ENCODE measurements around the gene ANGPTL2. TPM values are rescaled to one million over a fixed set of nuclear protein-coding genes. Genes with fewer than 3 reads are reported as not detected.

The ANGPTL2 gene
- total and polyA plus RNA-seq, 2 of the 4 experiments (the other 2 are of a cell fraction) = 9.5 to 25.1 TPM

- H3K4ac ChIP-seq (ENCODE audit: low read depth, low read length) = no peak overlapping the region
- no peaks in the 10 kb centered on the region for H3K4me1 ChIP-seq (ENCODE audit: control insufficient read depth, insufficient read depth, low read length)
- no peak overlapping the region for H2BK5ac ChIP-seq (ENCODE audit: low read depth, low read length, poor library complexity, severe bottlenecking)
- no peak overlapping the region for H2BK20ac ChIP-seq (ENCODE audit: low read depth, low read length)
- in situ Hi-C loops (cut with MboI; ENCODE audit: low sequenced_read_pairs) (no loop called here), dilution Hi-C loops (cut with HindIII; ENCODE audit: low sequenced_read_pairs, unreplicated experiment) (no loop called here), intact Hi-C loops (cut with micrococcal nuclease) (no loop called here)
- WGBS, 2 experiments (ENCODE audit: extremely low coverage in 2 of 2, insufficient read length in 1 of 2) = no CpG with 5 or more reads among the region's 6 CpGs
- no peak overlapping the region for H4K5ac ChIP-seq (ENCODE audit: low read depth, low read length)
- H2AK5ac ChIP-seq (ENCODE audit: low read depth, low read length) = no peak overlapping the region
- POLR2A ChIA-PET (ENCODE audit: unreplicated experiment) = no interaction called here
- CTCF ChIA-PET = no interaction called here
- no peak overlapping the region for H2AFZ ChIP-seq (replicated peaks; ENCODE audit: low read length, poor library complexity)
- no peak overlapping the region for H2BK15ac ChIP-seq (ENCODE audit: low read depth, low read length)
- no peak overlapping the region for H3K23ac ChIP-seq (ENCODE audit: low read depth, low read length)
- no peak overlapping the region for H3K4me3 ChIP-seq (ENCODE audit: insufficient read depth, low read depth, low read length)
- H4K20me1 ChIP-seq (ENCODE audit: insufficient read depth, low read length) = no peaks in the 10 kb centered on the region
- no peak overlapping the region for H3K56ac ChIP-seq (ENCODE audit: extremely low read depth, insufficient read depth, low read length)
- ATAC-seq (ENCODE audit: low read depth) = no peak
- peaks cover 44% of the 10 kb centered on the region for H3K36me3 ChIP-seq (ENCODE audit: control insufficient read depth, insufficient read depth, low read length)
- H3K27ac ChIP-seq (ENCODE audit: insufficient read depth, low read length) = no peak overlapping the region
- no peaks in the 10 kb centered on the region for H3K9me3 ChIP-seq (ENCODE audit: control insufficient read depth, insufficient read depth, low read length)
- DNase-seq = no peak
- H3K9ac ChIP-seq (ENCODE audit: low read depth, low read length) = no peak overlapping the region
- H3K27me3 ChIP-seq (ENCODE audit: control insufficient read depth, insufficient read depth, low read length) = no peaks in the 10 kb centered on the region
- no TSS peak for BruUV-seq (replicated peaks)
- H3K79me1 ChIP-seq (ENCODE audit: low read depth in 1 of 2, low read length in 2 of 2) = no peaks in the 10 kb centered on the region
- TF ChIP-seq CHD1 (IDR thresholded peaks at IDR 0.05; ENCODE audit: low read depth, low read length) (no peak), MAZ (IDR thresholded peaks at IDR 0.05; ENCODE audit: borderline replicate concordance, low read depth, low read length) (no peak), RAD21 (IDR thresholded peaks at IDR 0.05; ENCODE audit: low read length) (no peak), CTCF (conservative IDR thresholded peaks at IDR 0.05; ENCODE audit: low read depth, low read length) (no peak), CEBPB (IDR thresholded peaks at IDR 0.05; ENCODE audit: low read depth, low read length) (no peak), RCOR1 (IDR thresholded peaks at IDR 0.05; ENCODE audit: insufficient replicate concordance, low read length) (no peak), ELK1 (IDR thresholded peaks at IDR 0.05; ENCODE audit: borderline replicate concordance, low read depth, low read length) (no peak), POLR2A (IDR thresholded peaks at IDR 0.05; ENCODE audit: low read depth, low read length) (no peak), FOS (IDR thresholded peaks at IDR 0.05; ENCODE audit: low read depth, low read length) (no peak), BHLHE40 (IDR thresholded peaks at IDR 0.05; ENCODE audit: low read depth, low read length) (no peak), USF2 (IDR thresholded peaks at IDR 0.05; ENCODE audit: low read depth, low read length) (no peak), SMC3 (IDR thresholded peaks at IDR 0.05; ENCODE audit: low read depth, low read length) (no peak), MXI1 (IDR thresholded peaks at IDR 0.05; ENCODE audit: borderline replicate concordance, low read depth, low read length) (no peak), MAFK (IDR thresholded peaks at IDR 0.05; ENCODE audit: low read depth, low read length) (no peak)
- no peak overlapping the region for H2AK9ac ChIP-seq (replicated peaks; ENCODE audit: low read depth, low read length, poor library complexity)
- no peak overlapping the region for H4K8ac ChIP-seq (ENCODE audit: low read depth in 2 of 2, low read length in 2 of 2)
- no peak overlapping the region for H3K4me2 ChIP-seq (ENCODE audit: low read depth, low read length)
- H3K9me1 ChIP-seq (ENCODE audit: insufficient read depth, low read length) = no peaks in the 10 kb centered on the region
- H3K18ac ChIP-seq (ENCODE audit: low read depth, low read length) = no peak overlapping the region
- H4K91ac ChIP-seq (ENCODE audit: insufficient read depth, low read depth, low read length) = no peak overlapping the region
- H3K14ac ChIP-seq (replicated peaks; ENCODE audit: low read depth, low read length) = no peak overlapping the region
- H2BK120ac ChIP-seq (ENCODE audit: low read depth, low read length) = no peak overlapping the region
Measured at GRCh38 chr9:127087411-127087810, 35.0 kb downstream of the ANGPTL2 start.
